ENCODE data around the gene PPA2.

Gene PPA2

DNA sequence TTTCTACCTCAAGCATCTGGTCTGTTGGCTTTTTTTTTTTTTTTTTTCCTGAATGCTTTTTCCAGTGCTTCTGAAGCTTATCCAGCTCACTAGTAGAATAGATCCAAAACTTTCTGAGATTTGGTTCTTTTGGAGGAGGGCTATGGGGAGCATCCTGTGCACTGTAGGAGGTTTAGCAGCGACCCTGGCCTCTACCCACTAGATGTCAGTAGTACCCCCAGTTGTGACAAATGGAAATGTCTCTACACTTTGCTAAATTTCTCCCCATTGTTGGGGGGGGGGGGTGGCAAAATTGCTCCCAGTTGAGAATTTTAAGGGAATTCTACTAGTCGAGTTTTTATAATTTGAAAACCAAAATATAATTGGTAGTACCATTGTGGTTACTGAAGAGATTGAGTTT lies 23.0 kb upstream of the PPA2 start:
- Histone ChIP-seq H4K20me1 (ENCODE audit: insufficient read depth, low read length) (no peaks in the 10 kb centered on the region), H3K4me3 (ENCODE audit: low read length) (no peak overlapping the region), H3K36me3 (replicated peaks; ENCODE audit: low read depth, low read length) (no peaks in the 10 kb centered on the region), H3K9me3 (ENCODE audit: insufficient read depth, low read length) (no peaks in the 10 kb centered on the region), H3K27ac (ENCODE audit: low read length) (no peak overlapping the region), H3K27me3 (ENCODE audit: low read depth, low read length) (no peaks in the 10 kb centered on the region), H3K9ac (ENCODE audit: low read length) (no peak overlapping the region), H3K79me2 (ENCODE audit: low read length) (no peaks in the 10 kb centered on the region), H2AFZ (ENCODE audit: low read depth, low read length) (no peak overlapping the region), H3K4me1 (ENCODE audit: low read length) (peaks cover 4% of the 10 kb centered on the region; the same call in 1 of the 2 replicates), H3K4me2 (ENCODE audit: low read length) (0 out of 2 replicates have a peak overlapping the region, but pooled peaks have one; percentile 36)
- no peak for TF ChIP-seq EZH2phosphoT487 (IDR thresholded peaks at IDR 0.05; ENCODE audit: low read depth)
- TF ChIP-seq, protein P1, sequence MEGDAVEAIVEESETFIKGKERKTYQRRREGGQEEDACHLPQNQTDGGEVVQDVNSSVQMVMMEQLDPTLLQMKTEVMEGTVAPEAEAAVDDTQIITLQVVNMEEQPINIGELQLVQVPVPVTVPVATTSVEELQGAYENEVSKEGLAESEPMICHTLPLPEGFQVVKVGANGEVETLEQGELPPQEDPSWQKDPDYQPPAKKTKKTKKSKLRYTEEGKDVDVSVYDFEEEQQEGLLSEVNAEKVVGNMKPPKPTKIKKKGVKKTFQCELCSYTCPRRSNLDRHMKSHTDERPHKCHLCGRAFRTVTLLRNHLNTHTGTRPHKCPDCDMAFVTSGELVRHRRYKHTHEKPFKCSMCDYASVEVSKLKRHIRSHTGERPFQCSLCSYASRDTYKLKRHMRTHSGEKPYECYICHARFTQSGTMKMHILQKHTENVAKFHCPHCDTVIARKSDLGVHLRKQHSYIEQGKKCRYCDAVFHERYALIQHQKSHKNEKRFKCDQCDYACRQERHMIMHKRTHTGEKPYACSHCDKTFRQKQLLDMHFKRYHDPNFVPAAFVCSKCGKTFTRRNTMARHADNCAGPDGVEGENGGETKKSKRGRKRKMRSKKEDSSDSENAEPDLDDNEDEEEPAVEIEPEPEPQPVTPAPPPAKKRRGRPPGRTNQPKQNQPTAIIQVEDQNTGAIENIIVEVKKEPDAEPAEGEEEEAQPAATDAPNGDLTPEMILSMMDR (IDR thresholded peaks at IDR 0.05; ENCODE audit: low read depth, low read length): peak; percentile 77

DNA sequence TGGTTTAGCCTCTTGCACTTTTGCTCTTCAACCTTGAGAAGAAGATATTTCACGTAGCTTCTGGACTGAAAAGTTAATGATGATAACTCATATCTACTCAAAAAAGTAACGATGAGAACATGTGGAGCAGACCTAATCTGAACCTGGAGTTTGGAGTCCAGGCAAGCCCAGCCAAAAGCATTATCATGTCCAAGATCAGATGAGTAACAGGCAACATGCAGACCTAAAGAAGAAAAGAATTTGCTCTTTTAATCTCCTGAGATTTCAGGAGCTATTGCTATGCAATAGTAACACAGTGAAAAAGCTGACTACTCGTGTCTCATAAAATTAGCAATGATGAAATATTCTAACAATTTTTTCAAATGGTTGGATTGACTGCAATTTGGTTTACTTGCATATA lies 21.8 kb upstream of the PPA2 start:
- Histone ChIP-seq H3K4me3 (ENCODE audit: low read length) (no peak overlapping the region), H3K79me2 (ENCODE audit: low read length) (no peaks in the 10 kb centered on the region), H3K27me3 (ENCODE audit: low read depth, low read length) (no peaks in the 10 kb centered on the region), H3K27ac (ENCODE audit: low read length) (no peak overlapping the region), H3K9ac (ENCODE audit: low read length) (no peak overlapping the region), H4K20me1 (ENCODE audit: insufficient read depth, low read length) (no peaks in the 10 kb centered on the region), H3K4me2 (ENCODE audit: low read length) (no peak overlapping the region), H3K36me3 (replicated peaks; ENCODE audit: low read depth, low read length) (no peaks in the 10 kb centered on the region), H3K9me3 (ENCODE audit: insufficient read depth, low read length) (no peaks in the 10 kb centered on the region), H3K4me1 (ENCODE audit: low read length) (peaks cover 4% of the 10 kb centered on the region; the same call in 1 of the 2 replicates), H2AFZ (ENCODE audit: low read depth, low read length) (no peak overlapping the region)
- TF ChIP-seq EZH2phosphoT487 (IDR thresholded peaks at IDR 0.05; ENCODE audit: low read depth): no peak
- TF ChIP-seq, protein P1 (IDR thresholded peaks at IDR 0.05; ENCODE audit: low read depth, low read length): no peak

DNA sequence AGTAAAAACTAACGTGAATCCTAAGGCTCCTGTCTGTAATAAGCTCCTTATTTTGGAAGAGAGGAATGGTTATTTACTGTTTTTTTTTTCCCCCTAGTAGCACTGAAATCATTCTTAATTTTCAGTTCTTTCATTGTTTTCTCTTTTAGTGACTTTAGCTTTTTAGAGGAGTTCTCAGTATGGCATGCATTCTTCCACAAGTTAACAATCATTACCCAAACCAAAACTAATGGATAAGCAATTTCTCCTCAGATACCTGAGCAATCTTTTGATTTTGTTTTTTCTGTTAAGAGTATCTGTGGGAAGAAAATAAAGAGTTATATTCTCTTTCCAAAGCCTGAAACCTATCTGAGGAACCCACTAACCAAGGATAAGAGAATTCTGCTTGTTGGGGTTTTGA lies 16.7 kb upstream of the PPA2 start:
- H2AFZ ChIP-seq (ENCODE audit: low read depth, low read length): no peak overlapping the region
- no peak for TF ChIP-seq EZH2phosphoT487 (IDR thresholded peaks at IDR 0.05; ENCODE audit: low read depth)
- TF ChIP-seq, protein P1 (IDR thresholded peaks at IDR 0.05; ENCODE audit: low read depth, low read length): no peak
- H3K4me2 ChIP-seq (ENCODE audit: low read length): no peak overlapping the region
- no peak overlapping the region for H3K9ac ChIP-seq (ENCODE audit: low read length)
- no peak overlapping the region for H3K4me3 ChIP-seq (ENCODE audit: low read length)
- no peaks in the 10 kb centered on the region for H3K27me3 ChIP-seq (ENCODE audit: low read depth, low read length)
- H3K4me1 ChIP-seq (ENCODE audit: low read length): no peaks in the 10 kb centered on the region
- no peak overlapping the region for H3K27ac ChIP-seq (ENCODE audit: low read length)
- no peaks in the 10 kb centered on the region for H3K36me3 ChIP-seq (replicated peaks; ENCODE audit: low read depth, low read length)
- H4K20me1 ChIP-seq (ENCODE audit: insufficient read depth, low read length): no peaks in the 10 kb centered on the region
- H3K9me3 ChIP-seq (ENCODE audit: insufficient read depth, low read length): peaks cover 5% of the 10 kb centered on the region; the same call in 1 of the 2 replicates
- no peaks in the 10 kb centered on the region for H3K79me2 ChIP-seq (ENCODE audit: low read length)

DNA sequence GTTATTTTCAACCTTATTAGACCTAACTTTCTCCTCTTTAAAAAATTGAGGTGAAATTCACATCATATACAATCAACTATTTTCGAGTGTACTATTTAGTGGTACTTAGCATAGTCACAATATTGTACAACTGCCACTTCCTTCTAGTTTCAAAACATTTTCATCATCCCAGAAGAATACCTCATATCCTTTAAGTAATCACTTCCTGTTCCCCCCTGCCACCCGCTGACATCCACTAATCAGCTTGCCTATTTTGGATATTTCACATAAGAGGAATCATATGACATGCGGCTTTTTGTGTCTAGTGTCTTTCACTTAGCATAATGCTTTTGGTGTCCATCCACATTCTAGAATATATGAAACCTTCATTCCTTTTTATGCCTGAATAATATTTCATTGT lies 10.0 kb upstream of the PPA2 start:
- Histone ChIP-seq H3K27me3 (ENCODE audit: low read depth, low read length) (no peaks in the 10 kb centered on the region), H3K9ac (ENCODE audit: low read length) (no peak overlapping the region), H2AFZ (ENCODE audit: low read depth, low read length) (no peak overlapping the region), H3K79me2 (ENCODE audit: low read length) (no peaks in the 10 kb centered on the region), H3K4me1 (ENCODE audit: low read length) (no peaks in the 10 kb centered on the region), H3K4me2 (ENCODE audit: low read length) (no peak overlapping the region), H3K9me3 (ENCODE audit: insufficient read depth, low read length) (no peaks in the 10 kb centered on the region), H4K20me1 (ENCODE audit: insufficient read depth, low read length) (no peaks in the 10 kb centered on the region), H3K27ac (ENCODE audit: low read length) (no peak overlapping the region), H3K4me3 (ENCODE audit: low read length) (no peak overlapping the region), H3K36me3 (replicated peaks; ENCODE audit: low read depth, low read length) (no peaks in the 10 kb centered on the region)
- no peak for TF ChIP-seq EZH2phosphoT487 (IDR thresholded peaks at IDR 0.05; ENCODE audit: low read depth)
- TF ChIP-seq, protein P1 (IDR thresholded peaks at IDR 0.05; ENCODE audit: low read depth, low read length): no peak

Measured in OCI-LY3 (cell line).